MCF 10A (cell line): ENCODE measurements around the gene XYLB. TPM values are rescaled to one million over a fixed set of nuclear protein-coding genes. Genes with fewer than 3 reads are reported as not detected.

ENCODE experiments used
- BruUV-seq: library from RNA; stranded (reverse); fragments of 400-500 nt; replicated peaks from 2 replicates; lab custom pipeline; 2021; lab: Mats Ljungman, UMichigan
- CTCF ChIA-PET: fragments of 300-600 bp; sonication (Branson Sonifier 250); formaldehyde crosslinking; extraction: SDS; loops from one replicate; lab custom pipeline; 2021; ENCODE audit warnings: antibody characterized with exemption, inconsistent platforms; lab: Yijun Ruan, JAX
- POLR2A ChIA-PET: fragments of 300-600, 350-650 bp; sonication (Branson Sonifier 250); formaldehyde crosslinking; extraction: SDS; loops from one replicate; lab custom pipeline; 2020; ENCODE audit warnings: antibody characterized with exemption, inconsistent platforms; lab: Yijun Ruan, JAX
- DNase-seq: peaks from one replicate; pipeline ENCODE4 v3.0.0-alpha.2; 2018; ENCODE audit not compliant: unreplicated experiment
- H3K27ac Mint-ChIP-seq: one replicate; pipeline ENCODE4 v1.8.0; 2022; ENCODE audit warnings: mild to moderate bottlenecking, low read depth, mixed read lengths; ENCODE audit not compliant: unreplicated experiment
- H3K27me3 Mint-ChIP-seq: one replicate; pipeline ENCODE4 v1.8.0; 2022; ENCODE audit warnings: mixed read lengths; ENCODE audit not compliant: insufficient read depth, unreplicated experiment
- H3K36me3 Mint-ChIP-seq: one replicate; pipeline ENCODE4 v1.8.0; 2022; ENCODE audit warnings: mild to moderate bottlenecking, moderate library complexity, mixed read lengths; ENCODE audit not compliant: insufficient read depth, unreplicated experiment
- H3K4me1 Mint-ChIP-seq: one replicate; pipeline ENCODE4 v1.8.0; 2022; ENCODE audit warnings: mixed read lengths; ENCODE audit not compliant: insufficient read depth, unreplicated experiment
- H3K4me3 Mint-ChIP-seq: one replicate; pipeline ENCODE4 v1.8.0; 2022; ENCODE audit warnings: mild to moderate bottlenecking, moderate library complexity, mixed read lengths; ENCODE audit not compliant: unreplicated experiment
- H3K9me3 Mint-ChIP-seq: one replicate; pipeline ENCODE4 v1.8.0; 2022; ENCODE audit warnings: mixed read lengths; ENCODE audit not compliant: unreplicated experiment
- CTCF ChIP-seq: fragments of 200-600 bp; IDR thresholded peaks from one replicate; pipeline ENCODE4 v1.8.0; 2022; ENCODE audit warnings: antibody characterized with exemption, mild to moderate bottlenecking; ENCODE audit not compliant: unreplicated experiment
- intact Hi-C: fragments of 100-400 bp; cut with micrococcal nuclease; formaldehyde crosslinking; loops from 2 replicates; pipeline ENCODE4 v1.14.1; 2022
- total RNA-seq: library from RNA; stranded (reverse); gene quantifications from 2 replicates; pipeline ENCODE4 v1.2.3, GENCODE V29; 2022

Gene XYLB
- total RNA-seq, 1 experiment from 2014 or later, result 6.6 TPM

- Mint-ChIP-seq H3K36me3 (no peaks in the 10 kb centered on the region), H3K27ac (no peak overlapping the region), H3K9me3 (no peaks in the 10 kb centered on the region), H3K27me3 (peaks cover 12% of the 10 kb centered on the region), H3K4me1 (no peaks in the 10 kb centered on the region), H3K4me3 (no peak overlapping the region)
- no peak for DNase-seq
- TF ChIP-seq CTCF, result no peak
- POLR2A ChIA-PET, result interaction anchor here (0.6 kb wide), 1 partner anchor 141 kb away, joined by 4 read pairs; no protein-coding TSS in a partner anchor
- BruUV-seq, result no TSS peak
- intact Hi-C loops, result no loop called here
- CTCF ChIA-PET, result interaction anchor here (1.6 to 1.9 kb wide), 2 partner anchors 9 to 23 kb away, joined by 4 to 8 read pairs; no protein-coding TSS in a partner anchor
Measured at GRCh38 chr3:38306941-38307340, 39.6 kb upstream of the XYLB start.

- ChIA-PET CTCF (interaction anchor here (1.4 kb wide), 1 partner anchor 9 kb away, joined by 6 read pairs; no protein-coding TSS in a partner anchor), POLR2A (no interaction called here)
- intact Hi-C loops, result no loop called here
- Mint-ChIP-seq H3K4me3 (no peak overlapping the region), H3K27ac (no peak overlapping the region), H3K27me3 (peaks cover 12% of the 10 kb centered on the region), H3K9me3 (no peaks in the 10 kb centered on the region), H3K36me3 (no peaks in the 10 kb centered on the region), H3K4me1 (no peaks in the 10 kb centered on the region)
- BruUV-seq, result no TSS peak
- TF ChIP-seq CTCF, result no peak
- DNase-seq, result no peak
Measured at GRCh38 chr3:38307599-38307998, 39.0 kb upstream of the XYLB start.

- no peak overlapping the region for H3K4me3 Mint-ChIP-seq
- H3K9me3 Mint-ChIP-seq, result no peaks in the 10 kb centered on the region
- no peak for DNase-seq
- H3K36me3 Mint-ChIP-seq, result no peaks in the 10 kb centered on the region
- intact Hi-C loops, result no loop called here
- ChIA-PET CTCF (interaction anchor here (1.4 kb wide), 1 partner anchor 10 kb away, joined by 6 read pairs; no protein-coding TSS in a partner anchor), POLR2A (no interaction called here)
- TF ChIP-seq CTCF, result no peak
- H3K27ac Mint-ChIP-seq, result no peak overlapping the region
- H3K4me1 Mint-ChIP-seq, result no peaks in the 10 kb centered on the region
- no TSS peak for BruUV-seq
- H3K27me3 Mint-ChIP-seq, result peaks cover 12% of the 10 kb centered on the region
Measured at GRCh38 chr3:38308456-38308855, 38.1 kb upstream of the XYLB start.

DNA sequence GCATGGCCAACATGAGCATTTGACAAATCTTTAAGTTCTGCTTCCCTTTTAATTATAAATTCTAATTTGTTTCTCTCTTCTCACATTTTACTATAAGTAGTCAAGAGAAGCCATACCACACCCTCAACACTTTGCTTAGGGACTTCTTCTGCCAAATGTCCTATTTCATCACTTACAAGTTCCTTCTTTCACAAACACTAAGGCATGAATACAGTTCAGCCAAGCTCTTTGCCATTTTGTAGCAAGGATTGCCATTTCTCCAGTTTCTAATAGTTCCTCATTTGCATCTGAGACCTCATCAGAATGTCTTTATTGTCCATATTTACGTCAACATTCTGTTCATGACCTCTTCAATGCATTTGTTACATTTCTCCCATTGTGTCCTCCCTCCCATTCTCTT, 35.1 kb upstream of the XYLB start:
- H3K27ac Mint-ChIP-seq, result no peak overlapping the region
- BruUV-seq, result no TSS peak
- intact Hi-C loops, result no loop called here
- POLR2A ChIA-PET, result no interaction called here
- H3K27me3 Mint-ChIP-seq, result peaks cover 12% of the 10 kb centered on the region
- H3K36me3 Mint-ChIP-seq, result no peaks in the 10 kb centered on the region
- TF ChIP-seq CTCF, result no peak
- DNase-seq, result no peak
- no peak overlapping the region for H3K4me3 Mint-ChIP-seq
- no peaks in the 10 kb centered on the region for H3K9me3 Mint-ChIP-seq
- CTCF ChIA-PET, result interaction anchor here (1.9 kb wide), 1 partner anchor 14 kb away, joined by 4 read pairs; no protein-coding TSS in a partner anchor
- no peaks in the 10 kb centered on the region for H3K4me1 Mint-ChIP-seq
